ENCODE results near the gene ARCN1.

The ARCN1 gene

DNA sequence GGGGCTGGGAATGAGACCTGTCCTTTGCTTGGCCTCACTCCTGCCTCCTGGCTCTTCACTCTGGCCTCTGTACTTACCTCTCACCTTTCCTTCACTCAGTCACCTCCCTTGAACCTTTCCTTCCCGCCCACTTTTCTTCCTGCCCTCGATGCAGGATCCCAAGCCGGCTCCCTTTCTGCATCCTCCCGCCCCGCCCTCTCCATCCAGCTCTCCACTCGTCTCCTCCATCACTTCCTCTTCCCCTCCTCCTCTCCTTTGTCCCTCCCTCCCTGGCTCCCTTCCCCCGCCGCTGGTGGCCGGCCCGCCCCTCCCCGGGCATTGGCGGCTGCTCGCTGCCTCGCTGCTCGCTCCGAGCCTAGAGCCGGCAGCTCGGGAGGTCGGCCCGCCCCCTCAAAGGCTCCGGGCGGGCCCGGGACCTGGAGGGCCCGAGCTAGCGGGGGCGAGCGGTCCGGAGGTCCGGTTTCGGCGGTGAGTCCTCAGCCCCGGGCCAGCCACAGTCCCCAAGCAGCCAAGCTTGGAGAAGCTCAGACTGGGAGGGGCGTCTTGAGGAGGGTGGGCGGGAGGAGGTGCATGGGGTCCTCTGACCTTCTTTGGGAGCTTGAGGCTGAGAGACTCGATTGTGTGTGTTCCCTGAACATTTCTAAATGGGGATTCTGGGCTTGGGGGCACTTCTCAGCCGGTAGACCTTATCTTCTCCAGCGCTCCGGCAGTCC lies 49.0 kb downstream of the ARCN1 start:
- DNase-seq (ENCODE audit: low read depth, low spot score), result peak; percentile 96

DNA sequence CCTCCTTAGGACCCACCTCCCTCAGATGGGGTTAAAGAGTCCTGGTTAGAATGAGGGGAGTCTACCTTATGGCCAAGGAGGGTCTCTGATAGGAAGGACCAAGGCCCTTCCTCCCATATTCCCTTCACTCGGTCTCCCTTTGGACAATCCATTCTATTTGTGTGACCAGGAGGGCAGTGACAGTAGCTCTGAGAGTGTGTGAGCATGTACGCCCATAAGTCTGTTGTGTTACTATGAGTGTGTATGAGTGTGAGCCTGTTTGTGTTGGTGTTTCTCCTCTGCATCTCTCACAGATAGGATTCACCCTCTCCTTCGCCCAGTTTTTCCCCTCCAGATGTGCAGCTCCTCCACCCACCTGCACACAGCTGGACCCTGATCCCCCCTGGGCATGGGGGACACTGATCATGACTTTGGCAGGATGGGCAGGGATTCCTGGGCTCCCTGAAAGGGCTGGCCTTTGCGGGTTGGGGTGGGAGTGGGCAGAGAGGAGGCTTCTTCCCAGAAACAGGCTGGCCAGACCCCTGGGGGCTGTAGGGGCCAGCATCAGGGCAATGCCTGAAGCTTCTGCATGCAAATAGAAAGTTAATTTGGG lies 49.7 kb downstream of the ARCN1 start:
- no peak for DNase-seq (ENCODE audit: low read depth, low spot score)

DNA sequence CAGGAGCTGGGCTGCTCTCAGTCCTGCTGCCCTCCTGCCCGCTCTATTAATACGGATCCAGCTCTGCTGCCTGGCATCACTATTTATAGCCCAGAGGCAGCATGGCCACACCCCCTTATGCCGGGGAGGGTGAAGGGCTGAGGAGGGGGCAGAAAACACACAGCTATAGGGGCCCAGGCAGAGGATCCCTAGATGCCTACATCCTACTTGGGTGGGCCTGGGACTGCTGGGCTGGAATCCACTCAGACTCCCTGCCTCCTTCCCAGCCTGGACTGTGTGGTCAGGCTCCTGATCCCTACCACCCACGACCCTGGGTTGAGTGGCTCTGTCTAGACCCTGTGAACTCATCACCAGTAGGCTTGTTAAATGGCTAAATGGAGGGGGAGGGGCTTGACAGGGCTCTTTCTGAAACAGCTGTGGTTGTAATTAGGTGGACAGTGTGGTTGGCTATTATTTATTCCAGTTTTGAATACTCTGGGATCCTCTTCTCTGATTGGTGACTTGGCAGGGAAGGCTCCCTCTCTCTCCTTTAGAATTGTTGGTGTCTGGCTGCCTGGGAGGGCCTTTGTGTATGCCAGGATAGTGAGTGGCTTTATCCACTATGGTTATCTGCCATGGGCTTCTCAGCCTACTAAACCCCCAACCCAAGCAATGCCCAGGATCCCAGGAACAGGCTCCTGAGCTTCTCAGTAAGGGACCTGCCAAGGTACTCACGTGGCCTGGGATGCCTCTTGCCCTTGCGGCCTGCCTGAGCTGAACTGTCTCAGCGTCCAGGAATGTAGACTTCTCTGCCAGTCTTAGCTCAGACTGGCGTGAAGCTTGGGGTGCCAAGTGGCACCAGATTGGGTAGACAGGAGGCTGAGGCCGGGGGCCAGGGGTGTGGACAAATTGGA lies 50.4 kb downstream of the ARCN1 start:
- DNase-seq (ENCODE audit: low read depth, low spot score), result peak; percentile 90

DNA sequence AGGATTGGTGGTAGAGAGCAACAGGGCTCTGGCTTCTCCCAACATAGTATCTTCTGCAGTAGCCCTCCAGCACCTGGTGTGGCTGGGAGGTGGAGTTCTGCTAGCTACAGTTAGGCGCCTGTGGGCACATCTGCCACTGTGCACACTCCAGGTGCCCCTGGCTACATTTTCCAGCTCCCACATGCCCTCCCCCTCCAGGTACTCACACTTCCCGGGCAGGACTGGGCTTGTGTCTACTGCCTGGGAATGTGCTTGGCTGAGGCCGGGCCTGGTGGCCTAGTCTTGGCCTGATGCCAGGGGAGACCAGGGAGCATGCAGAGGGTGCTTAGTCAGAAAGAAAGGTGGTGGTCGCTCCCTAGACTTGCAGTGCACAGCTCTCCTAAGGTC lies 51.1 kb downstream of the ARCN1 start:
- DNase-seq (ENCODE audit: low read depth, low spot score), result peak; percentile 78

DNA sequence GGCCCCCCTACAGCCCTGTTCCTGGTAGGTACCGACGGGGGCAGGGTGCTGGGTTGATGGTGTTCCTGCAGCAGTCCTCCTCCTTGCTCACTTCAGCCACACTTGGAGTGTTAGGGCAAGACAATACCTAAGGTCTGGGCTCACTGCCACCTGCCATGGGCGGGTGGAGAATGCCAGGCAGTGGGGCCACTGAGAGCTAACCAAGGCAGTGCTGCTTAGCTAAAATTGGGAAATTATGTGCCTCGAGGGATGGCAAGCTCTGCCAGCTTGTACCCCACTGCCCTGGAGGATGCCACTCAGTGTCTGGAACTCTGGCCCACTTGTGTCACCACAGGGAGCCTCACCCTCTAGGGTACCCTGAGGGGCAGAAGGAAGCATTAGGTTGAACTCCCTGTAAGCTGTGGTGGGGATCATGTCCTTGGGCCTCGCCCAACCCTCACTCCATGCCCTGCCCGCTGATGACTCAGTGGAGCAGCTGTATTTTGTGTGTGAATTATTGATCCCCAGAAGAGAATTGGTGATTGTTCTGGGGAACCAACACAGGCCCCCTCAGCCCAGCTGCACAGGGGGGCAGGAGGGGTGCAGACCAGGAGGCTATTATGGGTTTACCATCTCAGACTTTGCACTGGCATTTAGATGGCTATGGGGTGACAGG lies 53.0 kb downstream of the ARCN1 start:
- DNase-seq (ENCODE audit: low read depth, low spot score), result peak; percentile 39

DNA sequence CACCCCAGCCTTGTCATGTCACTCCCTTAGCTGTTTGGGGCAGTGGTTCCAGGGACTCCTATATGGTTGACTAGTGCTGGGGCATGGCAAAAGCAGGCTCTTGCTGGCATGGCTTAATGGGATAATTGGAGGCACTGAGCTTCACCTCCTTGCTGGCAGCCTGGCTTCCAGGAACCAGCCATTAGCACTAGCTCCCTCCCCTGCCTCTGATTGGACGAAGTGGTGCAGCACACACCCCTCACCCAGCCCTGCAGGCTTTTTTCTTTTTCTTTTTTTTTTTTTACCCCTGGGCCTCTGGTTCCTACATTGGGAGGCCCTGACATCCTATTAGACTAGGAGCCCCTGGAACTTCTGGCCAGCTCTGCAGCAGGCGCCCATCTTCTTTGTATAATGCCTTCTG lies 53.8 kb downstream of the ARCN1 start:
- DNase-seq (ENCODE audit: low read depth, low spot score), result no peak

DNA sequence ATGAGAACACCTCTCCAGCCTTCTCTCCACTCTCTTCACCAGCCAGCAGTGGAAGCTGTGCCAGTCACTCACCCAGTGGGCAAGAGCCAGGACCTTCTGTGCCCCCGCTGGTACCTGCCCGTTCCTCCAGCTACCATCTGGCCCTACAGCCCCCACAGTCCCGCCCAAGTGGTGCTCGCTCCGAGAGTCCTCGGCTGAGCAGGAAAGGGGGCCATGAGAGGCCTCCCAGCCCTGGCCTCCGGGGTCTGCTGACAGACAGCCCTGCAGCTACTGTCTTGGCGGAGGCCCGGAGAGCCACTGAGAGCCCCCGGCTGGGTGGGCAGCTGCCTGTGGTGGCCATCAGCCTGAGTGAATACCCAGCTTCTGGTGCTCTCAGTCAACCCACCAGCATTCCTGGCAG lies 55.4 kb downstream of the ARCN1 start:
- no peak for DNase-seq (ENCODE audit: low read depth, low spot score)

DNA sequence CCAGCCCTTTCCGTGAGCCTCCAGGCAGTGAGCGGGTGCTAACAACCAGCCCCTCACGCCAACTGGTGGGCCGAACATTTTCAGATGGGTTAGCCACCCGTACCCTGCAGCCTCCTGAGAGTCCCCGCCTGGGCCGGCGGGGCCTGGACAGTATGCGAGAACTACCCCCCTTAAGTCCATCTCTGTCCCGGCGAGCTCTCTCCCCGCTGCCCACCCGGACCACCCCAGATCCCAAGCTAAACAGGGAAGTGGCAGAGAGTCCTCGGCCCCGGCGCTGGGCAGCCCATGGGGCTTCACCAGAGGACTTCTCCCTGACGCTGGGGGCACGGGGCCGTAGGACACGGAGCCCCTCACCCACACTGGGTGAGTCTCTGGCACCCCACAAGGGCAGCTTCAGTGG lies 55.8 kb downstream of the ARCN1 start:
- no peak for DNase-seq (ENCODE audit: low read depth, low spot score)

DNA sequence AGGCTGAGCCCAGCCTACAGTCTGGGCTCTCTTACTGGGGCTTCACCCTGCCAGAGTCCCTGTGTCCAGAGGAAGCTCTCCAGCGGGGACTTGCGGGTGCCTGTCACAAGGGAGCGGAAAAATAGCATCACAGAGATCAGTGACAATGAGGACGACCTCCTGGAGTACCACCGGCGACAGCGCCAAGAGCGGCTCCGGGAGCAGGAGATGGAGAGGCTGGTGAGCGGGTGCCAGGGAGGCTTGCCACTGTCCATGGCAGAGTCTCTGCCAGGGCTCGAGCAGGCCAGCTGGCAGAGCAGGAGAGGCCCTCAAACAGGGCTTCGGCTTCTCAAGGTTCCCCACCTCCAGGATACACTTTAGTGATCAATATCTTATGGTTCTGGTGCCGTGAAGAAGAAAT lies 56.2 kb downstream of the ARCN1 start:
- DNase-seq (ENCODE audit: low read depth, low spot score), result no peak

DNA sequence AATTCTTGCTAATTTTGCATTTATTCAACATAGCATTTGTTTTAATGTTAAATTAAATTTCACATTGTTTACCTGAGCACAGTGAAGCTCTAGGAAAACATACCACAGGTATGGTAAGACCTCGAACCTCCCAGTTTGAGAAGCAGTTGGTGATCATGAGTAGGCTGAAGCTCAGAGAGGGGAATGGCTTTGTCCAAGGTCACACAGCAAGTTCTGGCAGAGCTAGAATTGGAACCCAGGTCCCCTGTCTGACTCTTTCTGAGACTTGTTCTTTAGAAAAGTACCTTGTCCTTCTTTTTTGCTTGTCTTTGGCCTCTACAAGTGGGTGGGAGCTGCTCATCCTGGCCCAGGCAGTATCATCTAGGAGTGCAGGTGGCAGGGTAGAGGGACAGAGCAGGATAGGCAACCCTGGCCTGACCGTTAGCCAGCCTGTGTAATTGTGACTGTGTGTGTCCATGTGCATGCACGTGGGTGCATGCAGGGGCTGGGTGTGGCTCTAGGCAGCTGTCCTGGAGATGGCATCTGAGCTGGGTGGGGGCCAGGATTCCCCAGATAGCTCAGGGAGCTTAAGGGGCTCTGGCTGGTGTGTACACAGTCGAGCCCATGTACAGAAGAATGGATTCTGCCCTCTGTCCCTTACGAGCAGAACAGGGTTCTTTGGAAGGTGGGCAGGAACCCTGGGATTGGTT lies 56.8 kb downstream of the ARCN1 start:
- DNase-seq (ENCODE audit: low read depth, low spot score), result no peak

DNA sequence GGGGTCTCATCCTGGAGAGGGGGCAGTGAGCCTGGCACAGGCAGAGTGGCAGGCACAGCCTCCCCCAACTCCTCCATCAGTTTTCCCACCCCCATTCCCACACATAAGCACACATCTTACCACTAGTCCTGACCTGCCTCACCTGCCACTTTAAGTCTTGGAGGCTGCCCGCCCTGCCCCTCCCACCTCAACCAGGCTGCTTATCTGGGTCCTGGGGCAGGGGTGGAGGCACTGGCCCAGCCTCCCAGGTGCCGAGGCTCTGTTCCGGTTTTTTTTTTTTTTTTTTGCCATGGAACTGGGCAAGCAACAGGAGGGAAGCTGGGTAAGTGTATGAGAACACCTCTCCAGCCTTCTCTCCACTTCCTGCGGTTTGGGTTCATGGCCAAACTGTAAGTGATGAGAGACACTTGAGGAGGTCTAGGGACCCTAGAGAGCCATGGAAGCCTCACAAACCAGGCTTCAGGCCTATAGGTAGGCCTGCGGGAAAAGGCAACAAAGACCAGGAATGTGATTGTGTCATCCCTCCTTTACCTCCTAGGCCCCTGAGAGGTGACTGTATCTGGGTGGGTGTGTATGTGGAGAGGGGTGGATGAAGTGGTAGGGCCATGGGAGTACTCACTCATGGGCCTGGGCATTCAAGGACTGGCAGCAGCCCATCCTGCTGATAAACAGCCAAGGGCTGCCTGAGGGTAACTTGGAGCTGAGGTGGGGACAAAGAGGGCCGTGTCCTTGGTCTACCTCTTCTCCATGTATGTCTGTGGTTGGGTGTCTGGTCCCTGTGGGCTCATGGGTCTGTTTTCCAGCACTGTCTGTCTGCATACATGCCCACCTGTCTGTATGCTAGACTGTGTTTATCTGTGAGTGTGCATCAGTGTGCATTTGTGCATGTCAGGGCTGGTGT lies 57.8 kb downstream of the ARCN1 start:
- no peak for DNase-seq (ENCODE audit: low read depth, low spot score)

DNA sequence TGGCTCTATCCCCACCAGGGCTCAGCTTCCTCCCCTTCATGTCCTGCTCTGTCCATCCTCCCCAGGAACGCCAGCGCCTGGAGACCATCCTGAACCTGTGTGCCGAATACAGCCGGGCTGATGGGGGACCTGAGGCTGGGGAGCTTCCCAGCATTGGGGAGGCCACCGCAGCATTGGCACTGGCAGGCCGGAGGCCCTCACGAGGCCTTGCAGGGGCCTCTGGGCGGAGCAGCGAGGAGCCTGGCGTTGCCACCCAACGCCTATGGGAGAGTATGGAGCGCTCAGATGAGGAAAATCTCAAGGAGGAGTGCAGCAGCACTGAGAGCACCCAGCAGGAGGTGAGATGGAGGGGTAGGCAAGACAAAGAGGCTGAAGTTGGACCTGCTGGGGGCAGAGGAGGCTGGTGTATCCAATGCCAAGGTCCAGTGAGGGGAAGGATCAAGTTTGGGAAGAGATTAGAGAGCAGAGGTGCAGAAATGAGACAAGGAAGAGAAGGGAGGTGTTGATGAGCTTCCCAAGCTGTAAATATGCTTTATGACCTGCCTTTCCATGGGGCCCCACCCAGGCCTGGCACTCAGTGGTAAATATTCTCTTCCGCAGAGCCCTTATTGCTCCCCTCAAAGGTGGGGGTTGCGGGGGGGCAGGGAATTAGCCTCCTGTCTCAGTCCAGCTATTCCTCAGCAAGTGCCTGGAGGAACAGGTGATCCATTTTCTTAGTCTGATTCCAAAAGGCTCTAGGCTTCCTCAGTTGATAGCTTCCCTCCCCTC lies 59.1 kb downstream of the ARCN1 start:
- no peak for DNase-seq (ENCODE audit: low read depth, low spot score)

DNA sequence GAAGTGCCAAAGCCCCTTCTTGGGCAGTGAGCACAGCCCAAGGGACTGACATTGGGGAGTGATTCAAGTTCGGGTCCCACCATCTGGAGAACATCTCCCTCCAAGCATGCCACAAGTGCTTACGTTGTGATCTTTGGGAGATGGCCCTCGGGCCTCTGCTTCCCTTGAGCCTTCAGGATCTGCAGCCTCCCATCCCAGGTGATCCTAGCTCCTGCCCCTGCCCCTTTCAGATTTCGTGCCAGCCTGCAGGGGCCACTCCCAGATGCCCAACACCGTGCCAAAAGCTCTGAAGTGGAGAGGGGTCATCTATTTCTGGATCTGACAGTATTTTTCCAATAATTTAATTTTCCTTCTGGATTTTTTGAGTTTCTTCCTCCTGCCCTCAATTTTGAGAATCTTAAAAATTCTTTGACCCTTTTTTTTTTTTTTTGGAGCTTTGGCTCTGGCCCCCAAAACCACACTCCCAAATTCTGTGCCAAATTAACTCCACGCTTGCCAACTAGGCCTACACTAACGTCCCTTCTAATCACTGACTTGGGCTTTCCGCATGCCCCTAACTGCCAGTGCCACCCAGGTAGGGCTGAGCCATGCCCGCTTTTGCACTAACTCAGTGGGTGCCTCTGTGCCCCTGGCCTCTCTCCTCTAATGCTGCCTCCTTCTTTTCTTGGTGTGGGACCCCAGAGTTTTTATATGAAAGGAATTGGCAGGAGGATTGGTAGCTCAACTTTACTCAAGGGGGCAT lies 60.5 kb downstream of the ARCN1 start:
- no peak for DNase-seq (ENCODE audit: low read depth, low spot score)

DNA sequence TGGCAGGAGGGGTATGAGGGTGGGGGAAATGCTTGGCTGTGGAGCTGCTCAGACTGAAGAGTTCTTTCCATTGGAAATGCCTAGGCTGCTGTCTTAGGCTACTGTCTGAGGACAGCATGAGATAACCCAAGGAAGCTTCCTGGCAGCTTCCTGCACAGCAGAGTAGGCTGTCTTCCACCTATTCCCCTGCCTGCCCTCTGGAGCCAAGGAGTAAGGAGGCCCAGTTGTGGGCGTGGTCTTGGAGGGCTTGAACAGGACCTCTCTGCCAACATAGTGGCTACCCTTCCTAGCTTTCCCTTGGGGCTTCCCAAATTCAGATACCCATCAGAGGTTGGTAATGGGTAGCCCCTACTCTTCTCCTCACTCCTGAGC lies 61.1 kb downstream of the ARCN1 start:
- DNase-seq (ENCODE audit: low read depth, low spot score), result no peak

DNA sequence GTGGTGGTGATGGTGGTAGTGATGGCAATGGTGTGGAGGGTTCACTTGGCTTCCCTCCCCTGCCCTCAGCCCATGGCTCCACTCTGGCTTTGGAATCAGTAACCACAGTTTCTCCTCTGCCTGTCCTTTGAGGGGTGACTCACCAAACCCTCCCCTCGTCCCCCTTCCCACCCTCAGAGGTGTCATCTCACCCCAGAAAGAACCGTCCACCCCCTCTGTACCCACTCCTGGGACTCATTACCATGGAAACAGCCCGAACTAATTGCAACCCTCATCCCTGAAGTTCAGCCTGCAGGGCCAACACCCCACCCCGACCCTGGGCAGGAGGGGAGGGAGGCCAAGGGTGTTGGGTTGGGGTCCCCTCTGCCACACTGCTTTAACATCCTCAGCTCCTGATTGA lies 61.8 kb downstream of the ARCN1 start:
- DNase-seq (ENCODE audit: low read depth, low spot score), result peak; percentile 60

DNA sequence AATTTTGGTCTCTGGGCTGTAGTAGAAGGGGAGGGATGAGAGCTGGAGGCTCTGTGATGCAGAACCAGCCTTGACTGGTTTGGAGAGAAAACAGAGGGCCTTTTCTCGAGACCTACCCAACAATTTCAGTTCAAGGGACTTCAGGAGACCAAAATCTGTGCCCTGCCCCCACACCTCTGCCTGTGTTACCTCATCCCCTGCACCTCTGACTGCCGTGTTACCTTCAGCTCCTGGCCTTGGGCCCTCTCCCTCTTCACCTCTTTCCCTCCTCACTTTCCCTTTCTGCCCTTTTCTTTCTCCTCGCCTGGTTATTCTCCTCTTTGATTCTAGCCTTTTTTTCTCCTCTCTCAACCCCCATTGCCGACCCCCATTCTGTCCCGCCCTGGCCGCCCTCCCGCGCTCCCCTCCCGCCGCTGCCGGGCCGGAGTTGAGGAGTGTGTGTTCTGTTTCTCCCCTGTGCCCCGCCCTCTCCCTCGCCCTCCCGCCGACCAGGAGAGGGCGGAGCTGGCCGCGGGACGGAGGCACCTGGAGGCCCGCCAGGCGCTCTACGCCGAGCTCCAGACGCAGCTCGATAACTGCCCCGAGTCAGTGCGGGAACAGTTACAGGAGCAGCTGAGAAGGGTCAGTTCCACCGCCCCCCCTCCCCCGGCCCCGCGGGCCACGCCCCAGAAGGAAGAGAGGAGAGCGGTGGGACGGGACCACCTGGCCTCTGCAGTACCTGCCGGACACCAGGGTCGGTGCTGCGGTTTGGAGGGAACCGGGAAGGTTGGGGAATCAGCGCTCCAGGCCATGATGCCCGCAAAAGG lies 62.4 kb downstream of the ARCN1 start:
- DNase-seq (ENCODE audit: low read depth, low spot score), result peak; percentile 93

DNA sequence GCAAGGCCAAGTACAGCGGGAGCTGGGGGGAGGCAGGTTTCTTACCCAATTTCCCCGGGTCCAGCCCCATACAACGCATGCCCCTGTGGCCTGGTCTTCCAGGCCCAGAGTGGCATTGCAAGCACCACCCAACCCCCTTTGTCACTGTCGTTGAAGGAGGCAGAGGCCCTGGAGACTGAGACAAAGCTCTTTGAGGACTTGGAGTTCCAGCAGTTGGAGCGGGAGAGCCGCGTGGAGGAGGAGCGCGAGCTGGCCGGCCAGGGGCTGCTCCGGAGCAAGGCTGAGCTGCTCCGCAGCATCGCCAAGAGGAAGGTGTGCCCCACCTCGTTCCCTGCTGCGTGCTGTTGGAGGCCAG lies 63.0 kb downstream of the ARCN1 start:
- DNase-seq (ENCODE audit: low read depth, low spot score), result peak; percentile 42

DNA sequence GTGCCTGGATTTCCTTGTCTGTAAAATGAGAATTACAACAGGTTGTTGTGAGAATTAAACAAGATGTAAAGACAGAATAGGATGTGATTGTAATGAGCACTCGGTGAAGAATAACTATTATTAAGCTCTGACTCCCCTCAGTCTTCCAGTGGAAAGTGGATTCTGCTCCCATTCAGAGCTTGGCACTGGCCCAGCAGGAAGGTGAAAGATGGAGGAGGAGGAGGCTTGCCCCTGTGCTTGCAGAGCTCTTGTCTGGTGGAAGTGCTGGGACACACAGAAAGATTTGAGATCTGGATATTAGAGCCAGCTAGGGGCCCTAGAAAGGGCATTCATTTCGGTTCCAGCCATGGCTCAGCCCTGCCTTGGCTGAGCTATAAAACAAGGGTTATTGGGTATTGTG lies 63.4 kb downstream of the ARCN1 start:
- no peak for DNase-seq (ENCODE audit: low read depth, low spot score)
